Measurements from ENCODE around the gene FHAD1. TPM values are rescaled to one million over a fixed set of nuclear protein-coding genes. Genes with fewer than 3 reads are reported as not detected.
A peak's percentile ranks its signal among the peaks of the same experiment; 100 is the strongest.

FHAD1 gene
- total RNA-seq, 1 experiment from 2014 or later = not detected

- TF ChIP-seq CTCF (IDR thresholded peaks at IDR 0.05; ENCODE audit: unreplicated experiment) = no peak
- H3K9me3 Mint-ChIP-seq (ENCODE audit: unreplicated experiment) = no peaks in the 10 kb centered on the region
- no peaks in the 10 kb centered on the region for H3K36me3 Mint-ChIP-seq (ENCODE audit: insufficient read depth, unreplicated experiment)
- H3K4me3 Mint-ChIP-seq (ENCODE audit: unreplicated experiment) = no peak overlapping the region
- BruUV-seq (replicated peaks) = no TSS peak
- CTCF ChIA-PET = interaction anchor here (0.8 to 4.9 kb wide), 5 partner anchors 9 to 398 kb away, joined by 3 to 25 read pairs (median 4); no protein-coding TSS in a partner anchor
- POLR2A ChIA-PET = interaction anchor here (1.3 kb wide), 1 partner anchor 9 kb away, joined by 4 read pairs; no protein-coding TSS in a partner anchor
- no peak for DNase-seq (ENCODE audit: unreplicated experiment)
- intact Hi-C loops (cut with micrococcal nuclease) = no loop called here
- H3K4me1 Mint-ChIP-seq (ENCODE audit: insufficient read depth, unreplicated experiment) = peaks cover 21% of the 10 kb centered on the region
- H3K27me3 Mint-ChIP-seq (ENCODE audit: insufficient read depth, unreplicated experiment) = no peaks in the 10 kb centered on the region
- H3K27ac Mint-ChIP-seq (ENCODE audit: low read depth, unreplicated experiment) = no peak overlapping the region
Measured at GRCh38 chr1:15282038-15282437, 35.0 kb downstream of the FHAD1 start.

- Mint-ChIP-seq H3K36me3 (ENCODE audit: insufficient read depth, unreplicated experiment) (no peaks in the 10 kb centered on the region), H3K4me3 (ENCODE audit: unreplicated experiment) (no peak overlapping the region), H3K27ac (ENCODE audit: low read depth, unreplicated experiment) (no peak overlapping the region), H3K27me3 (ENCODE audit: insufficient read depth, unreplicated experiment) (no peaks in the 10 kb centered on the region), H3K4me1 (ENCODE audit: insufficient read depth, unreplicated experiment) (peaks cover 21% of the 10 kb centered on the region), H3K9me3 (ENCODE audit: unreplicated experiment) (no peaks in the 10 kb centered on the region)
- intact Hi-C loops (cut with micrococcal nuclease) = no loop called here
- no TSS peak for BruUV-seq (replicated peaks)
- CTCF ChIA-PET = interaction anchor here (0.6 to 4.9 kb wide), 10 partner anchors 8 to 160 kb away, joined by 3 to 25 read pairs (median 4); no protein-coding TSS in a partner anchor
- DNase-seq (ENCODE audit: unreplicated experiment) = peak; percentile 63
- TF ChIP-seq CTCF (IDR thresholded peaks at IDR 0.05; ENCODE audit: unreplicated experiment) = no peak
- POLR2A ChIA-PET = interaction anchor here (0.9 to 1.4 kb wide), 5 partner anchors 10 to 149 kb away, joined by 3 to 5 read pairs (median 4); partner anchors contain the start of gene TMEM51
Measured at GRCh38 chr1:15282810-15283474, 35.9 kb downstream of the FHAD1 start.

GRCh38 chr1:15283526-15283925 is 36.5 kb downstream of the FHAD1 start:
- Mint-ChIP-seq H3K4me1 (ENCODE audit: insufficient read depth, unreplicated experiment) (peaks cover 21% of the 10 kb centered on the region), H3K36me3 (ENCODE audit: insufficient read depth, unreplicated experiment) (no peaks in the 10 kb centered on the region), H3K27ac (ENCODE audit: low read depth, unreplicated experiment) (no peak overlapping the region), H3K27me3 (ENCODE audit: insufficient read depth, unreplicated experiment) (no peaks in the 10 kb centered on the region), H3K4me3 (ENCODE audit: unreplicated experiment) (no peak overlapping the region), H3K9me3 (ENCODE audit: unreplicated experiment) (no peaks in the 10 kb centered on the region)
- no TSS peak for BruUV-seq (replicated peaks)
- ChIA-PET POLR2A (interaction anchor here (0.9 to 1.4 kb wide), 5 partner anchors 16 to 149 kb away, joined by 3 to 5 read pairs (median 3); partner anchors contain the start of gene TMEM51), CTCF (interaction anchor here (0.6 to 4.9 kb wide), 11 partner anchors 8 to 161 kb away, joined by 3 to 25 read pairs (median 4); no protein-coding TSS in a partner anchor)
- DNase-seq (ENCODE audit: unreplicated experiment) = peak; percentile 87
- intact Hi-C loops (cut with micrococcal nuclease) = no loop called here
- TF ChIP-seq CTCF (IDR thresholded peaks at IDR 0.05; ENCODE audit: unreplicated experiment) = peak; percentile 35

- H3K36me3 Mint-ChIP-seq (ENCODE audit: insufficient read depth, unreplicated experiment) = no peaks in the 10 kb centered on the region
- no peak for TF ChIP-seq CTCF (IDR thresholded peaks at IDR 0.05; ENCODE audit: unreplicated experiment)
- no peak overlapping the region for H3K4me3 Mint-ChIP-seq (ENCODE audit: unreplicated experiment)
- no peaks in the 10 kb centered on the region for H3K9me3 Mint-ChIP-seq (ENCODE audit: unreplicated experiment)
- H3K27me3 Mint-ChIP-seq (ENCODE audit: insufficient read depth, unreplicated experiment) = no peaks in the 10 kb centered on the region
- H3K27ac Mint-ChIP-seq (ENCODE audit: low read depth, unreplicated experiment) = no peak overlapping the region
- intact Hi-C loops (cut with micrococcal nuclease) = no loop called here
- BruUV-seq (replicated peaks) = no TSS peak
- CTCF ChIA-PET = no interaction called here
- H3K4me1 Mint-ChIP-seq (ENCODE audit: insufficient read depth, unreplicated experiment) = peaks cover 21% of the 10 kb centered on the region
- POLR2A ChIA-PET = no interaction called here
- no peak for DNase-seq (ENCODE audit: unreplicated experiment)
Measured at GRCh38 chr1:15286452-15286851, 39.4 kb downstream of the FHAD1 start.

All from MCF 10A (cell line).